IPS-NIHi7 (cell line): ENCODE measurements around the gene FBXL13.
A peak's percentile ranks its signal among the peaks of the same experiment; 100 is the strongest.
"Not testable (repeated sequence)": the region's sequence is repeated elsewhere in the genome, so short reads cannot be mapped to it uniquely, and the experiment has no call there.

Source experiments
- DNase-seq: peaks from one replicate; pipeline ENCODE4 v3.0.0; 2012; ENCODE audit warnings: mixed read lengths; ENCODE audit errors: extremely low spot score

Gene FBXL13

DNA sequence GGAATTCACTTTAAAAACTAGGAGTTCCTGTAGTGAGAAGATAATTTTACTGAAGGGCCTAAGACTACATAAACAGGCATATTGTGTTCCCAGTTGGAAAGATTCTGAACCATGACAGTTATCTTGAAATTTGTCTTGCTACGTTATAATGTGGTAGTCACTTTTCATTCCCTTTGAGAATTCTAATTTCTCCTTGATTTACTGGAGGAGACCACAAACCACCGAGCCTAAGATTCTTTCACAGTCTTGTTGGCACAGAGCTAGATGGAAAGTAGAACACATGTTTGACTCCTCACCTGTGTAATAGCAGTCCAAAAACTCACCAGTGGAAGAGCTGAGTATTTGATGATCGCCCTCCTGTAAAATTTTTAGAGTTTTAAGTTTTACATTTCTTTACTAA lies 5.2 kb upstream of the FBXL13 start:
- DNase-seq, result no peak

DNA sequence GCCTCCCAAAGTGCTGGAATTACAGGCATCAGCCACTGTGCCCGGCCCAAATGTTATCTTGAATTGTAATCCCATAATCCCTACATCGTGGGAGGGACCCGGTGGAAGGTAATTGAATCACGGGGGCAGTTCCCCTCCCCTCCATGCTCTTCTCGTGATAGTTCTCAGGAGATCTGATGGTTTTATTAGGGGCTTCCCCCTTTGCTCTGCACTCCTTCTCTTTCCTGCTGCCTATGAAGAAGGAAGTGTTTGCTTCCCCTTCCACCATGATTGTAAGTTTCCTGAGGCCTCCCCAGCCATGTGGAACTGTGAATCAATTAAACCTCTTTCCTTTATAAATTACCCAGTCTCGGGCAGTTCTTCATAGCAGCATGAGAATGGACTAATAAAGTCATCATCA lies 3.6 kb upstream of the FBXL13 start:
- not testable (repeated sequence) for DNase-seq

DNA sequence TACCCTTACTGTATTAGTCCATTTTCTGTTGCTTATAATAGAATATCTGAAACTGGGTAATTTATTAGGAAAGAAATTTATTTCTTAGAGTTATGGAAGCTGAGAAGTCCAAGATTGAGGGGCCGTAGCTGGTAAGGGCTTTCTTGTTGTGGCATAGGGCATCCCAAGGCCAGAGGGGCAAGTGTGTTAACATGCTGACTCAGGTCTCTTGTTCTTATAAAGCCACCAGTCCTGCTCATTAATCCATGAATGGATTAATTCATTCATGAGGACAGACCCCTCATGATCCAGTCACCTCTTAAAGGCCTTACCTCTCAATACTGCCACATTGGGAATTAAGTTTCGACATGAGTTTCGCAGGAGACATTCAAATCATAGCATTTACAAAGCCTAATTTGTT lies 2.7 kb upstream of the FBXL13 start:
- DNase-seq, result no peak

DNA sequence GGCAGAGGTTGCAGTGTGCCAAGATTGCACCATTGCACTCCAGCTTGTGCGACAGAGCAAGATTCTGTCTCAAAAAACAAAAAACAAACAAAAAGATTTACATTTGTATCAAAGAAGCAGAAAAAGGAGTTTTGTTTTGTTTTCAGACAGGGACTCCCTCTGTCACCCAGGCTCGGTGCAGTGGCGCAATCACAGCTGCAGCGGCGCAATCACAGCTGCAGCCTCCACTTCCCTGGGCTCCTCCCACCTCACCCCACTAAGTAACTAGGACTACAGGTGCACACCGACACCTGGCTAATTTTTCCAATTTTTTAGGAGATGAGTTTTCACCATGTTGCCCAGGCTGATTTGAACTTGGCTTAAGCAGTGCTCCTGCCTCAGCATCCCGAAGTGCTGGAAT lies 2.2 kb upstream of the FBXL13 start:
- DNase-seq, result no peak

DNA sequence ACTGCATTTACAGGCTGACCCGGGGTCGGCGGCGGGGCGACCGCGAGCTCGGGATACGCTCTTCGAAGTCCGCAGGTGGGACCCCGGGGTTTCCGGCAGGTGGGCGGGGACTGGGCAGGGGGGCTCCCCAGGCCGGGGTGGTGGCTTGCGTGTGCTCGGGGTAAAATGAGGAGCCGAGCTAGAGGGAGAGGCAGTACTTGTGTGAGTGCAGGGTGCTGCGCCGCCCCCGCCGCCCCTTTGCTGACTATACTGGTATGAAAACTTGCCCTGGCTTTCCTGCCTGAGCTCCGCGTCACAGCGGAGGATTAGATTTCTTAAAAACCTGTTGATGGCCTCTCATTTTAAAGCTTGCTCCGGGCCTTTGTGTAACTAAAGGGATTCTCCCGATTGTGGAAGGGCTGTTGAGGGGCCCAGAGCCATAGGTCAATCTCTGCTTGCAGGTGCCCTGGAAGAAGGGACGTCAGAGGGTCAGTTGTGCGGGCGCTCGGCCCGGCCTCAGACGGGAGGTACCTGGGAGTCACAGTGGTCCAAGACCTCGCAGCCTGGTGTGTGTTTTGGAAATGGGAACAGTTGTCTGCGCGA lies 832 bp upstream of the FBXL13 start:
- peak; percentile 84 for DNase-seq

DNA sequence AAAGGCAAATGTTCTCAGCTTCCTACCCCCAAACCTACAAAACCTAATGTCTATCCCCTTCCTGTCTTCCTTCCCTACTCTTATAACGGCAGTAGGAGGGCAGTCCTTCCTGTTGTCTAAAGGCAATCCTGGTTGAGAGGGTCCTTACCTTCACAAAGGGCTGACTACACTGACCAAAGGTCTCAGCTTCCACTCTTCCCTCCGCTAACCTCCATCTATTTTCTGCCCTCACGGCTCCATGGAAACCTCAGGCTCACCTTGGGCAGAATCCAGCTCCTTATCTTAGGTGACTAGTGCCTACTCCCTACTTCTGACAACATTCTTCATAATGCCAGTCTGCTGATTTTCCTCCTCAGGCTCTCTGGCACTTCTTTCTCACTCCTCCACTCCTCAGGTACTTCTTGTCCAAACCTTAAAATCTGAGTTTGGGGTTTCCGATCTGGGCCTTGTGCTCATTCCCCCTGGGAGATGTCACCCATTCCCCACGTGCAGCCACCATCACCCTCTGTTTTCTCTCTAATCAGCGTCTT lies 542 bp downstream of the FBXL13 start:
- no peak for DNase-seq

DNA sequence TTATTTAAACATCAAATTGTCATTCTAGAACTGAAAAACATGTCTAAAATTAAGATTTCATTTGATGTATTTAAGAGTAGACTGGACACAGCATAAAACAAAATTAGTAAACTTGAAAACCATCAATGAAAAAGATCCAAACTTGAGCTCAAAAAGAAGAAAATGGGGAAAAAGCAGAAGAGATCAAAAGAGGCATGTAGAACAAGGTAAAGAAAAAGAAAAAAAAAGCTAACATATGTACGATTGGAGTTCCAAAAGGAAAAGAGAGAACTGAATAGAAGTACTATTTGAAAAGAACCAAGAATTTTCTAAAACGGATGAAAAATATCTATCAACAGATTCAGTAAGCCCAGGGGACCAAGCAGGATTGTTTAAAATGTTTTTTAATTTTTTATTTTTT lies 3.6 kb downstream of the FBXL13 start:
- DNase-seq, result no peak

DNA sequence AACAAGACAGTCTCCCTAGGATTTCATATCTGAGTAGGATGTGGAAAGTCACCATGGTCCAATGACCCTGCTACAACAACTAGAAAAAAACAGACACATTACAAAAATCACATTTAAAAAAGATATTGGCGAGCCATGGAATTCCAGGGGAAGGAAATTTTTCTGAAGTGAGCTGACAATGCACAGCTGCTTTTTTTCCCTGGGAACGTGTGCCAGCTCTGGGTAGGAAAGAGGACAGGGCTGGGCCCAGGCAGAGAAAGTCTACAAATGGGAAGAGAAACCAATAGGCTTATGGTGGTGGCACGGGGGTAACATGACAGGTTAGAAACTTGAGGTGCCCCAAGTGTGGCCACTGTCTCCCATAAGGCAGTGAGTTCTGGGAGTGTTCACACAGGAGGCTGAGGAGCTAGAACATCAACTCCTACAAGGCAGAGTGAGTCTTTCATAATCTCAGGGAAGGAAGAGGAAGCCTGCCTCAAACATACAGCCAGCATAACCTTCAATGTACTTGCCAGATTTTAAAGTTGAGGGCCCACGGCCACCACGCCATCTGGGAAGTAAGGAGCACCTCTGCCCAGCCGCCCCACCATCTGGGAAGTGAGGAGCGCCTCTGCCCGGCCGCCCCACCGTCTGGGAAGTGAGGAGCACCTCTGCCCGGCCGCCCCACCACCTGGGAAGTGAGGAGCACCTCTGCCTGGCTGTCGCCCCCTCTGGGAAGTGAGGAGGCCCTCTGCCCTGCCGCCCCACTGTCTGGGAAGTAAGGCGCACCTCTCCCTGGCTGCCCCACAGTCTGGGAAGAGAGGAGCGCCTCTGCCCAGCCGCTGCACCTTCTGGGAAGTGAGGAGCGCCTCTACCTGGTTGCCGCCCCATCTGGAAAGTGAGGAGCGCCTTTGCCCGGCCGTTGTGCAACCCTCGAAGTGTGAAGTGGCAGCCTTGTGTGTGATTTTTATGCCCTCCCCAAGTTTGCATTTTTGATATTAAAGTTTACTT lies 5.9 kb downstream of the FBXL13 start:
- DNase-seq, result no peak

DNA sequence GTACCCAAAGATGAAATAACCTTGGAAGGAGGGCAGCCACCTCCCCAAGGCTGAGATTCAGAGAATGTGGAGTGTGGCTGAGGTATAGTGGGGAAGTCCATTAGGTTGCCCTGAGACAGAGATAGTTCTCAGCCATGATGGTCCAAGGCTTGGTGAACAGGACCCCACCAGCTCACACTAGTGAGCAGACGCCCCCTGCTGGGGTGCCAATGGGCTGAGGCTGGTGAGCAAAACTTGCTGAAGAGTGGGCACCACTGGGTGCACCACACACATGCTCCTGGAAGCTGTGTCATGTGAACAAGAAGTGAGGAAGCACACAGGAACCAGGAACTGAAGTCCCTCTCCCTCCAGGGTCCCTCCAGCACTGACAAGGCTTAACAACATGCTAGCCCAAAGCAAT lies 8.9 kb downstream of the FBXL13 start:
- DNase-seq, result peak; percentile 31

DNA sequence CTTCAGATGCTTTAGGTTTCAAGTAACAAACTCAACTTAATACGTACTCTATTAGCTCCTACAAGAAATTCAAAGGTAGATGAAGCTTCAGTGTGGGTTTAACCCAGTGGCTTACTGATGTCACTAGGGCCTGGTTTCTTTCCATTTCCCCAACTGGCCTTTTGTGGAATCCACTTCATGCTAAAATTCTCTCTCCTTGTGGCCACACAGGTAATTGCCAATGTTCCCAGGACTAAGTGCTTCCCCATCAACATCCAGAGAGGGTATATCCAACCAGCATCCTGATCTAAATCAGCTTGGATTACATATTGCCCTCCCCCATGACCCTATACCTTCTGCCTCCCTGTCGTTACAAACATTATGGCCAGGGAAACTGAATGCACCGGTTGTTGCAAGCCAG lies 10.7 kb downstream of the FBXL13 start:
- DNase-seq, result peak; percentile 16

DNA sequence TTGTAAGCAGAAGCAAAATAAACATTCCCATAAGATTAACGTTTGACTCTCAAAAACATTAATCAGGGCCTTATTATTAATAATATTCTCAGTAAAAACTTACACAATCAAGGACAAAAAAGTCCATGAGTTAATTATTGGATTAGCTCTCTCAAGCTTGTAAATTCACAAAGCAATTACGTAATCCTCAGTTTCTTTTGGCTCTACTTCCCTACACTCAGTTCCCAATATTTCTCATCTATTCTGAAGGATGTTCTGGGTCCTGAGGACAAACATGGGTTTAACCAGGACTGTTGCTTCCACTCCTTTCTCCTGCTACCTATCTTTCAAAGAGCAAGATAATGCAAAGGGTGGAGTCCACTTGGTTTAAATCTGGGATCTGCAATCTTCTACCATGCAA lies 15.1 kb downstream of the FBXL13 start:
- no peak for DNase-seq

DNA sequence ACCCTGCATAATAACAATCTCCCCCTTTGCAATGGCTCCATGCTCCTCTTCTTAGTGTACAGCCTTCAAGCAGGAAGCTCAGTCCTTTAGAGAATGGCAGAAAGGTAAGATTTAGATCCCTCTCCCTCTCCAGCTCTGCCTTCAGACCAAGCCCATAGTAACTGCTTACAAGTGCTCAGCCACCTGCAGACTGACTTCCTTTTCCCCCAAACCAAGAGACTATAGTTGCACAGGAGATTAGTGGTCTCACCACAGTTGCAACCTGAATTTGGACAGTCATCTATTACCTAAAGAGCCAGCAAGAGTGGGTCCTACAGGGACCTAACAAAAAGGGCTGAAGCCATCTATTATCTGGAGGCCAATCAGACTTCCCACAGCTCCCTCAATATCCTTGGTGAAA lies 16.5 kb downstream of the FBXL13 start:
- DNase-seq, result no peak

DNA sequence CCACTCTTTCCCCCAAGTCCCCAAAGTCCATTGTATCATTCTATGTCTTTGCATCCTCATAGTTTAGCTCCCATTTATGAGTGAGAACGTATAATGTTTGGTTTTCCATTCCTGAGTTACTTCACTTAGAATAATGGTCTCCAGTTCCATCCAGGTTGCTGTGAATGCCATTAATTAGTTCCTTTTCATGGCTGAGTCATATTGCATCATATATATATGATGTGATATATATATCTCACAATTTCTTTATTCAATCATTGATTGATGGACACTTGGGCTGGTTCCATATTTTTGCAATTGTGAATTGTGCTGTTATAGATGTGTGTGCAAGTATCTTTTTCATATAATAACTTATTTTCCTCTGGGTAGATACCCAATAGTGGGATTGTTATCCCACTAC lies 18.6 kb downstream of the FBXL13 start:
- DNase-seq, result not testable (repeated sequence)

DNA sequence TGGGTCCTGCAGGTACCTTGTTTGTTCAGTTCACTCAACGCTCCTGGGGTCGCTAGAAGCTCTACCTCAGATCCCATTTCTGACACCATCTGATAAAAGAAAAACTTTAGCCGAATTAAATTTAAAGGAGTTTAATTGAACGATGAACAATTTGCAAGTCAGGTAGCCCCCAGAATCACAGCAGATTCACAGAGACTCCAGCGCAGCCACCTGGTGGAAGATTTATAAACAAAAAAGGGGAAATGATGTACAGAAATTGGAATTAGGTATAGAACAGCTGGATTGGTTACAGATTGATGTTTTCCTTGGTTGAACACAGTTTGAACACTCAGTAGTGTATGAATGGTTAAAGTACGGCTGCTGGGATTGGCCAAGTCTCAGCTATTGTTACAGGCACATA lies 23.1 kb downstream of the FBXL13 start:
- no peak for DNase-seq

DNA sequence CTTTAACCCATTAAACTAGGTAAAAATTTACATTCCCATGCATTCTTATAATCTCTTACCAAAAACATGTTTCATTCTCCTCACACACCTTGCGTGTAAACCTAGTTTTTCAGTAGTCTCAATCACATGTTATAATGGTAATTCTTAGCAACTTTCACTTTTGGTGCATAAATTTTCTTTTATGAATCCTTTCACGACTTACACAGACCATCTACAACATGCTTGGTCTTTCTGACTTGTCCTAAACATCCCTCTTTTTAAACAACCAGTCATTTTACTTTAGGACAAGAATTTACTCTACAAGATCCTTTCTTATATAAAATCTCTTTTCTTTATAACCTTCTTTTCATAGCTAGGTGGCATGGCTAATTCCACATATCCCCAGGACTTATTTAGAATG lies 25.8 kb downstream of the FBXL13 start:
- no peak for DNase-seq

DNA sequence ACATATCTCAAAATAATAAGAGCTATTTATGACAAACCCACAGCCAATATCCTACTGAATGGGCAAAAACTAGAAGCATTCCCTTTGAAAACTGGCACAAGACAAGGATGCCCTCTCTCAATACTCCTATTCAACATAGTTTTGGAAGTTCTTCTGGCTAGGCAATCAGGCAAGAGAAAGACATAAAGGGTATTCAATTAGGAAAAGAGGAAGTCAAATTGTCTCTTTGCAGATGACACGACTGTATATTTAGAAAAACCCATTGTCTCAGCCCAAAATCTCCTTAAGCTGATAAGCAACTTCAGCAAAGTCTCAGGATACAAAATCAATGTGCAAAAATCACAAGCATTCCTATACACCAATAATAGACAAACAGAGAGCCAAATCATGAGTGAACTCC lies 32.8 kb downstream of the FBXL13 start:
- not testable (repeated sequence) for DNase-seq

DNA sequence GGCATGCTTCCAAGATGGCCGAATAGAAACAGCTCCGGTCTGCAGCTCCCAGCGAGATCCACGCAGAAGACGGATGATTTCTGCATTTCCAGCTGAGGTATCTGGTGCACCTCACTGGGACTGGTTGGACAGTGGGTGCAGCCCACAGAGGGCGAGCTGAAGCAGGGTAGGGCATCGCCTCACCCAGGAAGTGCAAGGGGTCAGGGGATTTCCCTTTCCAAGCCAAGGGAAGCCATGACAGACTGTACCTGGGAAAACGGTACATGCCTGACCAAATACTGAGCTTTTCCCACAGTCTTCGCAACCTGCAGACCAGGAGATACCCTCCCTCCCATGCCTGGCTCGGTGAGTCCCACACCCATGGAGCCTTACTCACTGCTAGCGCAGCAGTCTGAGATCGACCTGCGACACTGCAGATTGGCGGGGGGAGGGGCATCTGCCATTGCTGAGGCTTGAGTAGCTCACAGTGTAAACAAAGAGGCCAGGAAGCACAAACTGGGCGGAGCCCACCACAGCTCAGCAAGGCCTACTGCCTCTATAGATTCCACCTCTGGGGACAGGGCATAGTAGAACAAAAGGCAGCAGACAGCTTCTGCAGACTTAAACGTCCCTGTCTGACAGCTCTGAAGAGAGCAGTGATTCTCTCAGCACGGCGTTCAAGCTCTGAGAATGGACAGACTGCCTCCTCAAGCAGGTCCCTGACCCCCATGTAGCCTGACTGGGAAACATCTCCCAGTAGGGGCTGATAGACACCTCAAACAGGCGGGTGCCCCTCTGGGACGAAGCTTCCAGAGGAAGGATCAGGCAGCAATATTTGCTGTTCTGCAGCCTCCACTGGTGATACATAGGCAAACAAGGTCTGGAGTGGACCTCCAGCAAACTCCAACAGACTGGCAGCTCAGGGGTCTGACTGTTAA lies 36.5 kb downstream of the FBXL13 start:
- not testable (repeated sequence) for DNase-seq

DNA sequence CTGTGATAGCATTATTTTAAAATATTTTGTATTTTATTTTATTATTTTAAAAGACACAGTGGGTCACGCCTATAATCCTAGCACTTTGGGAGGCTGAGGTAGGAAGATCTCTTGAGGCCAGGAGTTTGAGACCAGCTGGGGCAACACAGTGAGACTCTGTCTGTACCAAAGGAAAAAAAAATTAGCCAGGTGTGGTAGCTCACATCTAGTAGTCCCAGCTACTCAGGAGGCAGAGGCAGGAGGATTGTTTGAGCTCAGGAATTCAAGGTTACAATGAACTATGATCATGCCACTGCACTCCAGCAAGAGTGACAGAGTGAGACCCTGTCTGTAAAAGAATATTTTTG lies 37.1 kb downstream of the FBXL13 start:
- DNase-seq, result no peak

DNA sequence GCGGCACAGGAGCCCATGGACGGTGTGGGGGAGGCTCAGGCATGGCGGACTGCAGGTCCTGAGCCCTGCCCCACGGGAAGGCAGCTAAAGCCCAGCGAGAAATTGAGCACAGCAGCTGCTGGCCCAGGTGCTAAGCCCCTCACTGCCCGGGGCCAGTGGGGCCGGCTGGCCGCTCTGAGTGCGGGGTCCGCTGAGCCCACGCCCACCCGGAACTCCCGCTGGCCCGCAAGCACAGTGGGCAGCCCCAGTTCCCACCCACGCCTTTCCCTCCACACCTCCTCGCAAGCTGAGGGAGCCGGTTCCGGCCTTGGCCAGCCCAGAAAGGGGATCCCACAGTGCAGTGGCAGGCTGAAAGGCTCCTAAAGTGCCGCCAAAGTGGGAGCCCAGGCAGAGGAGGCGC lies 40.3 kb downstream of the FBXL13 start:
- not testable (repeated sequence) for DNase-seq

DNA sequence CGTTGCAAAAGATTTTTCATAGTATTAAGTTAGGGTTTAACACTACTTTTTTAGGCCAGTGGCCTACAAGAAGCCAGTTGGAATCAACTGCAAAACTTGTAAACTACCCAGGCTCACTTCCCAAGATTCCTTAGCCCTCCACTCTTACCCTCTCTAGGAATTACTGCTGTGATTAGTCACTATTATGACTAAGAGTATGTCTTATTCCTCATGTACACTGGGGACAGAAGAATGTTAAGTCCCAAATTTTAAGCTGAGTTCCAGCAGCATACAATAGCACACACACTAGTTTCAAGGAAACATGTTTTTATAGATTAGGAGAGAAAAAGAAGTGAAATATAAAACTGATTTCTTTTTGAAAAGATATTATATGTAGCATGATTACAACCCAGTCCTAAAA lies 42.8 kb downstream of the FBXL13 start:
- DNase-seq, result no peak

DNA sequence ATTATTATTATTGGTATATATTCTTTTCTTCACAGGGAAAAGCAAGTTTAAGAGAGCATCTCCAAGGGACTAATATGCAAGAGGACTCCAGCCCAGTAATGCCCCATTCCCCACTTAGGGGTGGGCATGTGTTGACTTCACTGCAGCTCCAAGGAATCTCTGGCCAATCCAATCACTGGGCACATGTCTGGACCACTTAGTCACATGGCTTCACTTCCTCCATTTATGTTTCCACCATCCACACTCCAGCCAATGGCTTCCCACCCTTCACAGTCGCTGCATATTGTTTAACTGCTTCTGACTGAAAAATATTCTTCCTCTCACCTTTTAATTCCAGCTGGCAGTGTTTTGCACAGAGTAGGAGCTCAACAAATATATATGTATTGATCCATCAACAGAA lies 43.6 kb downstream of the FBXL13 start:
- no peak for DNase-seq

DNA sequence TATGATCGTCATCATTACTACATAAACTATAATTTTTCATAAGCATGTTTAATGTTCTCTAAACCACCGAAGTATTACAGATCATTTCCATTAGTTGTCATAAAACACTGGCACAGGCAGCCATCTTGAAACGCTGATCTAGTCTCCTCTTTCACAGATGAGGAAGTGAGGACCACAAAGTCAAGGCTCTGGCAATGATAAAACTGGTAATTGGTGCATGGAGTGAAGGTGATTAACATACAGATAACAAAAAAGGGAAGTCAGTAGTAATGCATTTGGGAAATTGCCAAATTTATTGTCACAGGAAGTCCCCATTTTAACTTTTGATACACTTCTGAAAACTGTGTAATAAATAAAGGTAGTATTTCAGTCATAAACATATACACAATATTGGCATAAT lies 49.3 kb downstream of the FBXL13 start:
- DNase-seq, result no peak
